Measurements from ENCODE around the gene TEX14. TPM values are rescaled to one million over a fixed set of nuclear protein-coding genes. Genes with fewer than 3 reads are reported as not detected.
"Not testable (repeated sequence)": the region's sequence is repeated elsewhere in the genome, so short reads cannot be mapped to it uniquely, and the experiment has no call there.

The TEX14 gene
- polyA plus RNA-seq, 2 of the 4 experiments (the other 2 are of a cell fraction), result 0.04 to 0.12 TPM

GRCh38 chr17:58556833-58557250 lies 135.0 kb downstream of the TEX14 start:
- no peak for ATAC-seq
- DNase-seq (ENCODE audit: low read depth in 1 of 2, low spot score in 1 of 2), result no peak
- no peak overlapping the region for H3K4me2 ChIP-seq
- no peak for FAIRE-seq
- H3K27ac ChIP-seq, result no peak overlapping the region
- no peaks in the 10 kb centered on the region for H3K4me1 ChIP-seq
- ChIA-PET POLR2A (interaction anchor here (0.5 kb wide), 1 partner anchor 37 kb away, joined by 5 read pairs; no protein-coding TSS in a partner anchor), CTCF (interaction anchor here (0.6 to 1.2 kb wide), 3 partner anchors 10 to 20 kb away, joined by 3 read pairs; no protein-coding TSS in a partner anchor)
- TF ChIP-seq EHMT2 (IDR thresholded peaks at IDR 0.05; ENCODE audit: low read depth), result no peak
- no peak for TF ChIP-seq HOXB13 (CRISPR knock-in tag; IDR thresholded peaks at IDR 0.05; ENCODE audit: low read depth)
- no peak for TF ChIP-seq PBX3 (IDR thresholded peaks at IDR 0.05)
- TF ChIP-seq HOXA7 (CRISPR knock-in tag; IDR thresholded peaks at IDR 0.05), result no peak
- no peak for TF ChIP-seq NR3C1 (IDR thresholded peaks at IDR 0.05)
- no peak for TF ChIP-seq JUN (IDR thresholded peaks at IDR 0.05)
- no peak for TF ChIP-seq FOSL2 (IDR thresholded peaks at IDR 0.05)
- no peak for TF ChIP-seq FOSL2 (CRISPR knock-in tag; IDR thresholded peaks at IDR 0.05)
- TF ChIP-seq ELK1 (IDR thresholded peaks at IDR 0.05; ENCODE audit: low read depth, low read length), result no peak
- TF ChIP-seq MAFK (IDR thresholded peaks at IDR 0.05; ENCODE audit: partially characterized antibody), result no peak
- TF ChIP-seq ZSCAN20 (CRISPR knock-in tag; IDR thresholded peaks at IDR 0.05), result no peak
- 42% methylated on average over 5 of the region's 5 CpGs for WGBS (ENCODE audit: missing lambda C conversion rate)
- H3K4me3 ChIP-seq, result no peak overlapping the region
- no peaks in the 10 kb centered on the region for H3K9me3 ChIP-seq

GRCh38 chr17:58555109-58555508 lies 136.7 kb downstream of the TEX14 start:
- FAIRE-seq; H3K4me2 ChIP-seq; POLR2A ChIA-PET; H3K9me3 ChIP-seq; H3K4me3 ChIP-seq; H3K4me1 ChIP-seq; ATAC-seq; DNase-seq (ENCODE audit: low read depth in 1 of 2, low spot score in 1 of 2); H3K27ac ChIP-seq: not testable (repeated sequence)
- CTCF ChIA-PET, result interaction anchor here (0.7 to 1.3 kb wide), 2 partner anchors 11 to 13 kb away, joined by 3 read pairs; a partner anchor contains a TSS
- 62% methylated on average over 3 of the region's 3 CpGs for WGBS (ENCODE audit: missing lambda C conversion rate)

GRCh38 chr17:58541249-58541648 lies 150.6 kb downstream of the TEX14 start:
- 76% methylated on average over 2 of the region's 2 CpGs for WGBS (ENCODE audit: missing lambda C conversion rate)
- peak; percentile 57 to 80; a peak in 3 of 6 replicates for ATAC-seq
- H3K27ac ChIP-seq, result no peak overlapping the region
- ChIA-PET POLR2A (interaction anchor here (0.9 to 1.2 kb wide), 4 partner anchors 11 to 91 kb away, joined by 3 to 7 read pairs (median 4); no protein-coding TSS in a partner anchor), CTCF (interaction anchor here (1.1 to 15.8 kb wide), 7 partner anchors 8 to 47 kb away, joined by 3 to 187 read pairs (median 7); no protein-coding TSS in a partner anchor)
- no peak overlapping the region for H3K4me2 ChIP-seq
- peak in 1 of 2 experiments; percentile 43 for DNase-seq (ENCODE audit: low read depth in 1 of 2, low spot score in 1 of 2)
- no peaks in the 10 kb centered on the region for H3K9me3 ChIP-seq
- no peak overlapping the region for H3K4me3 ChIP-seq
- TF ChIP-seq RAD21 (conservative IDR thresholded peaks at IDR 0.05 in 1 of 2, IDR thresholded peaks at IDR 0.05 in 1 of 2) (peak in 1 of 2 experiments; percentile 40; a peak in 2 of 5 replicates), MAZ (IDR thresholded peaks at IDR 0.05; ENCODE audit: borderline replicate concordance, low read depth, low read length) (no peak), CTCF (IDR thresholded peaks at IDR 0.05) (peak; percentile 12; the same call in 1 of the 3 replicates)
- H3K4me1 ChIP-seq, result peaks cover 1% of the 10 kb centered on the region; the same call in 2 of the 3 replicates
- no peak for FAIRE-seq

GRCh38 chr17:58539698-58540097 lies 152.1 kb downstream of the TEX14 start:
- POLR2A ChIA-PET, result interaction anchor here (1.1 kb wide), 1 partner anchor 92 kb away, joined by 5 read pairs; no protein-coding TSS in a partner anchor
- TF ChIP-seq HEYL (CRISPR knock-in tag; IDR thresholded peaks at IDR 0.05) (no peak), HOXB5 (CRISPR knock-in tag; IDR thresholded peaks at IDR 0.05) (no peak), ELK1 (IDR thresholded peaks at IDR 0.05; ENCODE audit: low read depth, low read length) (no peak), NFE2L2 (conservative IDR thresholded peaks at IDR 0.05; ENCODE audit: low read length) (no peak), GATA3 (IDR thresholded peaks at IDR 0.05; ENCODE audit: borderline replicate concordance) (no peak)
- no peak overlapping the region for H3K27ac ChIP-seq
- no peak overlapping the region for H3K4me3 ChIP-seq
- H3K4me1 ChIP-seq, result peaks cover 17% of the 10 kb centered on the region
- no peak overlapping the region for H3K4me2 ChIP-seq
- ATAC-seq (no peak), FAIRE-seq (no peak), DNase-seq (ENCODE audit: low read depth in 1 of 2, low spot score in 1 of 2) (no peak)
- CTCF ChIA-PET, result interaction anchor here (1.1 to 15.8 kb wide), 5 partner anchors 10 to 38 kb away, joined by 4 to 187 read pairs (median 16); no protein-coding TSS in a partner anchor
- no peaks in the 10 kb centered on the region for H3K9me3 ChIP-seq
